Camera-type eye (tissue), 1 donor: ENCODE data around the gene CHRNG. TPM values are rescaled to one million over a fixed set of nuclear protein-coding genes. Genes with fewer than 3 reads are reported as not detected.

Source experiments
- total RNA-seq: library from RNA; depleted of rRNA; stranded (reverse); fragments of >200 nt; gene quantifications from one replicate; pipeline ENCODE4 v1.2.3, GENCODE V29; 2014

The CHRNG gene, protein sequence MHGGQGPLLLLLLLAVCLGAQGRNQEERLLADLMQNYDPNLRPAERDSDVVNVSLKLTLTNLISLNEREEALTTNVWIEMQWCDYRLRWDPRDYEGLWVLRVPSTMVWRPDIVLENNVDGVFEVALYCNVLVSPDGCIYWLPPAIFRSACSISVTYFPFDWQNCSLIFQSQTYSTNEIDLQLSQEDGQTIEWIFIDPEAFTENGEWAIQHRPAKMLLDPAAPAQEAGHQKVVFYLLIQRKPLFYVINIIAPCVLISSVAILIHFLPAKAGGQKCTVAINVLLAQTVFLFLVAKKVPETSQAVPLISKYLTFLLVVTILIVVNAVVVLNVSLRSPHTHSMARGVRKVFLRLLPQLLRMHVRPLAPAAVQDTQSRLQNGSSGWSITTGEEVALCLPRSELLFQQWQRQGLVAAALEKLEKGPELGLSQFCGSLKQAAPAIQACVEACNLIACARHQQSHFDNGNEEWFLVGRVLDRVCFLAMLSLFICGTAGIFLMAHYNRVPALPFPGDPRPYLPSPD
- 2.0 TPM for total RNA-seq

DNA sequence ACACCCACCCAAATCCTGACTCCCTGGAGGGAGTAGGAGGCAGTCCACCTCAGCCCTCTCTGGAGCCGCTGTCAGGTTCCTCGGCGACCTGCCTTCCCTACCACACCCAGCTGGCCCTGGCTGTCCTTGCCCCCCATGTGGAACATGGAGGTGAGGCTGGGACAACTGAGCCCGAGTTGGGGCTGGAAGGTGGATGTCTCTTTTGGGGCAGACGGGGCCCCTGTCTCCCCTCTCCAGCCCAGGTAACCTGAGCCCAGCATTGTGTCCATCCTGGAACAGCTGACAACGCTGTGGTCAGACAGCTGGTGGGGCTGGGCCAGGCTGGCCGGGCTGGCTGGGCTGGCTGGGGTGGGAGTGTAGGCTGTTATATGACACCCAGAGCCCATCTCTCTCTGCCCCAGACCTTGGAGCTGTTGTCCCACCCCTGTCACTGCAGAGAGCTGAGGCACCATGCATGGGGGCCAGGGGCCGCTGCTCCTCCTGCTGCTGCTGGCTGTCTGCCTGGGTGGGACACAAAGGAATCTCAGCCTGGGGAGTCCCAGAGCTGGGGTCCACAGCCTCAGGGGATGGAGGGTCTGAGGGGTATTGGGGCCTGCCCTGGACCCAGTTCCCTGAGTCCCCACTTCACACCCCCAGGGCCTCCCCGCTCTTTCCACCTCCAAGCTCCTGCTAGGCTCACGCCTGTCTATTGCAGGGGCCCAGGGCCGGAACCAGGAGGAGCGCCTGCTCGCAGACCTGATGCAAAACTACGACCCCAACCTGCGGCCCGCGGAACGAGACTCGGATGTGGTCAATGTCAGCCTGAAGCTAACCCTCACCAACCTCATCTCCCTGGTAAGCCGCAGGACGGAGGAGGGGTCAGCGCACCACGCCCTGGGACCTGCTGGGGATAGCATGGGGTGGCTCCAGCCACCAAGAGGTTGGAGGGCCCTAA lies at the start of gene CHRNG:
CHRNG (plus strand) TSS at position 395 of the 934 bp plus-strand sequence; CDS start at position 451, 56 bp downstream.

DNA sequence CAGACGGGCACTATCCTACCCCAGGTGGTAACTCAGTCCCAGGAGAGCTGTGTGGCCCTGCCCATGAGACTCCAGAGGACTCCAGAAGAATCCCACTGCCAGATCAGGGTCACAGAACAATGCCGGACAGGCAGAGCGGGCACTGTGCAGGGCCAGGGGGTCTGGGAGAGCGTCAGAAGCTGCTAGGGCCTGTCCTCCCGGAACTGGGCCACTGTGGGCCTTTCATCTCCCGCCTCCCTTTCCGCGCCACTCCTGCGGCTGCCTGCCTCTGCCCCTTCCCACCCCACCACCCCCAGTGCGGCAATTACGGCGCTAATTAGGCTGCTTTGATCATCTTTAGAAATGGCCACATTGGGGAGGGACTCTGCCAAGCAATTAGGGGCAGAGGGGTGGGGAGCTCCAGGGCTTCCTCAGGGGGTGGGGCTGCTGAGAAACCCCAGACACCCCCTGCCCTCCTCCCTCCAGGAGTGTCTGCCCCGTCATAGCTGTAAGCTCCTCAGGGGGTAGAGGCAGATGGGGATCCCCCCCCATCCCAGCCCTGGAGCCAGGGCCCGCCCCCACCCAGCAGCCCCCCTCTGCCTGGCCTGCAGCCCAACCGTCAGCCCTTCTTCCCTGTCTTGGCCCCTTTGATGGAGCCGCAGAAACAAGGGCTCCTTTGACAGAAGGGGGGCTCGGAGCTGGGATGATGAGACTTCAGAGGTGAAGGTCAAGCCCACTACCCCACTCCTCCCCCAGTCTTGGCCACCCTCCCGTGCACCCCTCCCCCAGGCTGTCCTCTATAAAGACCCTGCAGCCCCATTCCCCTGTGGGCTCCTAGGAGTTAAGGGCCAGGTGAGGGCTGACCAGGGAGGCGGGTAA lies 19.7 kb upstream of the CHRNG start, which contains the start of gene PRSS56:
PRSS56 (plus strand) TSS at position 808 of the 858 bp plus-strand sequence. CDS start 211 bp downstream, outside the sequence.

DNA sequence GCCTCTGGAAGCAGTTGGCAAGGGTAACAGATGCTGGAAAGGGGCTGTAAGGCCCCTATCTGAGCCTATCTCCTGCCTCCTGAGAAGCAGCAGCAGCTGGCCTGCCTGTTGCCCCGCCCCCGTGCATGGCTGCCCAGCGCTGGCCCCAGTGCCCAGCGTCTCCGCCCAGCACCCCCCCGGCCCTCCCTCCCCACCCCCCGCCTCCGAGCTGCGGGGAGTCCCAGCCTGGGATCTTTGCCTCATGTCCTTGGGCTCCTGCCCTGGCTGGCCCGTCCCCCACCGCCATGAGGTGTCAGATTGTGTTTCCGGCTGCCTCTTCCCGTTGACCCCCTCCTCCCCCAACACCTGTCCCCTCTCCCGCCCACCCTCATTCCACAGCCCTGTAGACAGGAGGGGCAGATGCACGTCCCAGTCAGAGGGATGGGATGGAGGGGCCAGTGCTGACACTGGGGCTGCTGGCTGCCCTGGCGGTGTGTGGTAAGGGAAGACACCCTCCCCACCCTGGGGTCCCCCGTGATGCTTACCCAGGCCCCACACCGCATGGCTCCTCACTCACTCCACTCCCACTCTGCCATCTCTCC lies 13.6 kb upstream of the CHRNG start, which contains the start of gene CHRND:
CHRND (plus strand) TSS at position 370 of the 581 bp plus-strand sequence; CDS start at position 426, 56 bp downstream.

DNA sequence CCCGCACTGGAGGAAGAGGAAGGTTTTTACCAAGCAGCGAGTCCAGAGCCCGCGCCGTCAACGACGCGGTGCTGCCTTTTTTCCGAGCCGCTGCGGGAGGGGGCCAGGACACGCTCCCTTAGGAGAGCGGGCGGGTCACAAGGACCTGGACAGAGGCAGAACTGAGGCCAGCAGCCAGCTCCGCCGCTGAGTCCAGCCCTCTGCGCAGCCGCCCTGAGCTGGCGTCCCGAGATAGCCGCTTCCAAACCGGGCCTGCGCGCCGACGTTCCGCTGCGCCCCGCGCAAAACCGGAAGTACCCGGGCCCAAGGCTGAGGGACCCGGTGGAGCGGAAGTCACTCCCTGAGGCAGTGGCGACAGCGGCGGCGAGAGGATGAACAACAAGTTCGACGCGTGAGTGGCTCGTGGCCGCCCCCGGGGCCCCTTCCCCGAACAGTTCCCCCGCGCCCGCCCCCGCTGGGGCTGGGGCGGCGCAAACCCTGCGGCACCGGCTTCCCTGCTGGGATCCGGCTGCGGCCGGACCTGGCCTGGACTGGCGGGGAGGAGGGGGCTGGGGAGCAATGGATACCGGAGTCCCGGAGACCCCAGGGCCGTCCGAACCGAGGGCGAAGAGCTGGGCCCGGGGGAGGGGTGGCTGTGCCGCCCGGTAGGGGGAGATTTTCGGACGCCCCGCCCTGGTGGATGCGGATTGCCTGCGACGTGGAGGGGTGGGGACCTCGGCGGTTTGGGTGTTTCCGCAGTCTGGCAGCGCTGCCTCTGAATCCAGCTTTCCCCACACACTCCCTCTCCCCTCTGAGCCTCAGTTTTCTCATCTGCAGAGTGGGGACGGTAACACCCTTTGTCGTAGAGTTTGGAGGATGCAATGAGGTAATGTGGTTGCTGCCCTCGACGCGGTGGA lies 11.1 kb downstream of the CHRNG start, which contains the start of the genes EIF4E2 and TIGD1:
EIF4E2 (plus strand) TSS at position 336 of the 896 bp plus-strand sequence; CDS start at position 372, 36 bp downstream.
TIGD1 (minus strand) TSS at position 204 of the 896 bp plus-strand sequence. CDS start 675 bp downstream, outside the sequence.

Other genes with a start within 250 kb of the CHRNG start
- gene ALPP, start 160.9 kb upstream of the CHRNG start, total RNA-seq = not detected
- not detected for gene ALPG, start 132.8 kb upstream of the CHRNG start, total RNA-seq
- gene ALPI, start 83.5 kb upstream of the CHRNG start, total RNA-seq = not detected
- 19.0 TPM for gene ECEL1, start 51.9 kb upstream of the CHRNG start, total RNA-seq
- gene PRSS56, start 19.3 kb upstream of the CHRNG start, total RNA-seq = 9.6 TPM
- gene CHRND, start 13.5 kb upstream of the CHRNG start, total RNA-seq = 3.9 TPM
- 9.6 TPM for gene TIGD1, start 10.9 kb downstream of the CHRNG start, total RNA-seq
- 46.7 TPM for gene EIF4E2, start 11.0 kb downstream of the CHRNG start, total RNA-seq
- gene EFHD1, start 93.9 kb downstream of the CHRNG start, total RNA-seq = 5.9 TPM
- 168 TPM for gene GIGYF2, start 157.6 kb downstream of the CHRNG start, total RNA-seq
- gene KCNJ13, start 236.9 kb downstream of the CHRNG start, total RNA-seq = 8.2 TPM